Measurements from ENCODE around the gene MYO3B. TPM values are rescaled to one million over a fixed set of nuclear protein-coding genes. Genes with fewer than 3 reads are reported as not detected.
"Not testable (repeated sequence)": the region's sequence is repeated elsewhere in the genome, so short reads cannot be mapped to it uniquely, and the experiment has no call there.

Gene MYO3B
- total and polyA plus RNA-seq, 2 of the 8 experiments (the other 6 are each of a cell fraction or from before 2014, with no cell fraction given) = 0.17 to 0.19 TPM

DNA sequence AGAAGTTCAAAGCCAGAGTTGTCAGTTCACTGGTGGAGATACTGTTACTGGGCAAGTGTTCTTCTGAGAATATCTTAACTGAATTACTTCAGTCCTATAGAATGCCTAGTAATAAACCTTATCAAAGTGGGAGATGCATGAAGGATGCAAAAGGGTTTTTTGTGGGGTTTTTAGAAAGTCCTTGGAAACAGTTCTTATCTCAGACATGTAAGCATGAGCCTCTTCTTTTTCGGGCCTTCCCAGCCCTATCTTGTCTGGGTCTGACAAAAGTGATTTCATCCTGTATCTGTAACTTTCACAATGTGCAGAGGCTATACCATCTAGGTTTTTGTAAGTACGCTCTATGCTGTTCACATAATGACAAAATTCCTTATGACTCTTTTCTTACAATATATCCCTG, 255.5 kb downstream of the MYO3B start (continued):
- TF ChIP-seq SIX5 (IDR thresholded peaks at IDR 0.05; ENCODE audit: low read depth, low read length) (no peak), CHD1 (IDR thresholded peaks at IDR 0.05; ENCODE audit: low read depth, low read length) (no peak), KDM5A (IDR thresholded peaks at IDR 0.05; ENCODE audit: low read length) (no peak), CREB1 (IDR thresholded peaks at IDR 0.05) (no peak), EGR1 (IDR thresholded peaks at IDR 0.05; ENCODE audit: borderline replicate concordance, low read depth, low read length) (no peak), SP4 (IDR thresholded peaks at IDR 0.05; ENCODE audit: low read length) (no peak), SIRT6 (IDR thresholded peaks at IDR 0.05; ENCODE audit: low read length) (no peak), NRF1 (IDR thresholded peaks at IDR 0.05; ENCODE audit: low read depth, low read length) (no peak)

DNA sequence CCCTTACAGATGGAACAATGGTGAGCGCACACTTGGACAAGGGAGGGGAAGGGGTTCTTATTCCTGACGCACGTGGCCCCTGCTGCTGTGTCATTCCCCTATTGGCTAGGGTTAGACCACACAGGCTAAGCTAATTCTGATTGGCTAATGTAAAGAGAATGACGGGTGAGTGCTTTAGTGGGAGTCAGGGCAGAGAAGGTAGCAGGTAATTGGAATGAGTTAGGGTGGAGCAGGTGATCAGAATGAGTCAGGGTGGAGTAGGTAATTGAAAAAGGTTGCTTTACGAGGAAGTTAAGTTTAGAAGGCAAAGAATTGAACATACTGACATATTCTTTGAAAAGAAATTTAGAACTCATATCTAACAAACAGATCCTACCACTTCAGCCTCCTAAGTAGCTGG, 256.4 kb downstream of the MYO3B start:
- H2BK15ac ChIP-seq (ENCODE audit: low read length); FAIRE-seq: not testable (repeated sequence)

More for the DNA sequence above, 256.4 kb downstream of the MYO3B start:
- H2BK20ac ChIP-seq (ENCODE audit: low read length); H3K4me2 ChIP-seq (ENCODE audit: insufficient read depth in 1 of 2, low read depth in 2 of 2, low read length in 2 of 2); H4K20me1 ChIP-seq (replicated peaks in 1 of 2; ENCODE audit: control insufficient read depth in 1 of 2, insufficient read depth in 2 of 2, low read length in 2 of 2); H2AK5ac ChIP-seq (ENCODE audit: low read depth, low read length); H3K9me3 ChIP-seq (ENCODE audit: insufficient read depth in 2 of 2, low read depth in 1 of 2, low read length in 1 of 2); H4K5ac ChIP-seq (ENCODE audit: insufficient read length, low read depth, low read length); H2AFZ ChIP-seq (ENCODE audit: low read length); H3K18ac ChIP-seq (ENCODE audit: extremely low read depth, low read length); H4K8ac ChIP-seq (ENCODE audit: extremely low read depth, insufficient read depth, low read length); H3K4ac ChIP-seq (replicated peaks; ENCODE audit: insufficient read length, low read depth, low read length); H3K27ac ChIP-seq (ENCODE audit: low read depth, low read length); H2BK120ac ChIP-seq (replicated peaks; ENCODE audit: low read depth, low read length); H3K79me2 ChIP-seq (ENCODE audit: control insufficient read depth in 1 of 2, insufficient read depth in 2 of 2, low read length in 2 of 2); H3K23me2 ChIP-seq (ENCODE audit: low read depth, low read length); H2BK12ac ChIP-seq (ENCODE audit: low read depth, low read length); H4K91ac ChIP-seq (replicated peaks; ENCODE audit: insufficient read length, low read length); H3K56ac ChIP-seq (replicated peaks; ENCODE audit: insufficient read length, low read depth, low read length); H3K36me3 ChIP-seq (ENCODE audit: control insufficient read depth in 2 of 4, insufficient read depth in 4 of 4, low read length in 3 of 4); H3K9ac ChIP-seq (replicated peaks in 1 of 4; ENCODE audit: extremely low read depth in 1 of 4, low read depth in 3 of 4, low read length in 3 of 4); POLR2A ChIA-PET (ENCODE audit: partially characterized antibody); H3K23ac ChIP-seq (ENCODE audit: insufficient read length); DNase-seq (ENCODE audit: low read depth in 1 of 2, low spot score in 2 of 2); H3K79me1 ChIP-seq (ENCODE audit: low read depth, low read length); H3K14ac ChIP-seq (ENCODE audit: insufficient read length); H2BK5ac ChIP-seq (ENCODE audit: low read depth, low read length); H3K4me3 ChIP-seq (ENCODE audit: extremely low read depth in 1 of 4, insufficient read depth in 2 of 4, low read depth in 3 of 4, low read length in 4 of 4): not testable (repeated sequence)
- WGBS, 2 experiments (ENCODE audit: extremely low coverage in 1 of 2, insufficient coverage in 1 of 2, insufficient read length in 1 of 2, insufficient replicate concordance in 2 of 2, low coverage in 1 of 2, low lambda C conversion rate in 2 of 2, missing lambda C conversion rate in 1 of 2) = 92% methylated on average over 5 of the region's 5 CpGs; no CpG with 5 or more reads in 1 of the 2 experiments
- peaks cover 0 to 13% (median 3%) of the 10 kb centered on the region in 4 experiments; a peak in 3 of 7 replicates for H3K27me3 ChIP-seq (replicated peaks in 1 of 4; ENCODE audit: control insufficient read depth in 3 of 4, extremely low read depth in 1 of 4, insufficient read depth in 3 of 4, low read length in 3 of 4)
- CTCF ChIA-PET (ENCODE audit: partially characterized antibody) = interaction anchor here (1.1 to 2.4 kb wide), 4 partner anchors 10 to 278 kb away, joined by 3 to 10 read pairs (median 4); no protein-coding TSS in a partner anchor
- H3K4me1 ChIP-seq (replicated peaks in 1 of 4; ENCODE audit: control insufficient read depth in 3 of 4, insufficient read depth in 4 of 4, low read length in 3 of 4) = peaks cover 5 to 17% (median 9%) of the 10 kb centered on the region in 4 experiments; a peak in 4 of 7 replicates
